Neuronal stem cell (in vitro differentiated cells): ENCODE data around the gene SYNE1.

ENCODE experiments used
- DNase-seq: peaks from one replicate; pipeline ENCODE4 v3.0.0-alpha.2; 2013; ENCODE audit warnings: low spot score
- H2AFZ ChIP-seq: one replicate; pipeline ENCODE4 v1.6.1; 2013; ENCODE audit warnings: mild to moderate bottlenecking, low read length, inconsistent platforms
- H2AK5ac ChIP-seq: 2 replicates; pipeline ENCODE4 v1.6.1; 2013; ENCODE audit warnings: low read depth, mild to moderate bottlenecking, inconsistent platforms, low read length, moderate library complexity, mixed read lengths
- H2BK120ac ChIP-seq: 2 replicates; pipeline ENCODE4 v1.6.1; 2013; ENCODE audit warnings: low read depth, mild to moderate bottlenecking, inconsistent platforms, low read length, moderate library complexity, mixed read lengths
- H2BK12ac ChIP-seq: one replicate; pipeline ENCODE4 v1.6.1; 2013; ENCODE audit warnings: low read length, inconsistent platforms
- H2BK15ac ChIP-seq: 2 replicates; pipeline ENCODE4 v1.6.1; 2013; ENCODE audit warnings: mild to moderate bottlenecking, low read length, inconsistent platforms, mixed read lengths
- H2BK5ac ChIP-seq: one replicate; pipeline ENCODE4 v1.6.1; 2013; ENCODE audit warnings: inconsistent platforms, mild to moderate bottlenecking, low read length, moderate library complexity
- H3K14ac ChIP-seq: one replicate; pipeline ENCODE4 v1.6.1; 2013; ENCODE audit warnings: low read length, inconsistent platforms
- H3K18ac ChIP-seq: 2 replicates; pipeline ENCODE4 v1.6.1; 2013; ENCODE audit warnings: low read length, inconsistent platforms
- H3K23ac ChIP-seq: 2 replicates; pipeline ENCODE4 v1.6.1; 2013; ENCODE audit warnings: low read depth, mild to moderate bottlenecking, mixed read lengths, low read length, inconsistent platforms; ENCODE audit not compliant: poor library complexity
- H3K27ac ChIP-seq: replicated peaks from 3 replicates; pipeline ENCODE4 v1.5.1; 2013; ENCODE audit warnings: low read length, inconsistent platforms
- H3K27me3 ChIP-seq, 3 experiments: 2 replicates each; pipeline ENCODE4 v1.6.1; 2013; ENCODE audit warnings: low read length in 3 of 3, mild to moderate bottlenecking in 2 of 3, inconsistent platforms in 1 of 3, low read depth in 1 of 3, mixed read lengths in 1 of 3, moderate library complexity in 1 of 3; ENCODE audit not compliant: control insufficient read depth in 3 of 3, insufficient read depth in 3 of 3
- H3K36me3 ChIP-seq, 2 donors: replicated peaks in 1 of 2; 2 replicates each; pipeline ENCODE4 v1.6.1; 2013; ENCODE audit warnings: low read length in 2 of 2; ENCODE audit not compliant: control insufficient read depth in 2 of 2, insufficient read depth in 2 of 2
- H3K4ac ChIP-seq: 2 replicates; pipeline ENCODE4 v1.6.1; 2013; ENCODE audit warnings: inconsistent platforms, mild to moderate bottlenecking, low read length, moderate library complexity
- H3K4me1 ChIP-seq, 2 donors: 1 replicate in 1 of 2; 2 replicates in 1 of 2; pipeline ENCODE4 v1.6.1; 2013; ENCODE audit warnings: low read length in 2 of 2, low read depth in 1 of 2; ENCODE audit not compliant: control insufficient read depth in 2 of 2, insufficient read depth in 1 of 2
- H3K4me2 ChIP-seq: one replicate; pipeline ENCODE4 v1.6.1; 2013; ENCODE audit warnings: mild to moderate bottlenecking, low read length, inconsistent platforms; ENCODE audit not compliant: insufficient read depth, poor library complexity, severe bottlenecking
- H3K4me3 ChIP-seq, 2 donors: 2 replicates each; pipeline ENCODE4 v1.5.1; 2013; ENCODE audit warnings: low read length in 2 of 2, mild to moderate bottlenecking in 2 of 2, inconsistent platforms in 1 of 2, moderate library complexity in 1 of 2
- H3K79me1 ChIP-seq: one replicate; pipeline ENCODE4 v1.6.1; 2013; ENCODE audit warnings: low read depth, mild to moderate bottlenecking, inconsistent platforms, low read length, moderate library complexity
- H3K9ac ChIP-seq: one replicate; pipeline ENCODE4 v1.6.1; 2013; ENCODE audit warnings: mild to moderate bottlenecking, low read depth, low read length, inconsistent platforms; ENCODE audit not compliant: poor library complexity
- H3K9me3 ChIP-seq, 2 donors: replicated peaks in 1 of 2; 2 replicates each; pipeline versions ENCODE3 to v1.6.1; 2013; ENCODE audit warnings: low read length in 2 of 2, mild to moderate bottlenecking in 2 of 2, inconsistent platforms in 1 of 2, low read depth in 1 of 2, mixed read lengths in 1 of 2, moderate library complexity in 1 of 2; ENCODE audit not compliant: control insufficient read depth in 2 of 2, insufficient read depth in 1 of 2
- H4K8ac ChIP-seq: one replicate; pipeline ENCODE4 v1.6.1; 2013; ENCODE audit warnings: low read depth, mild to moderate bottlenecking, inconsistent platforms, low read length, moderate library complexity
- H4K91ac ChIP-seq: one replicate; pipeline ENCODE4 v1.6.1; 2013; ENCODE audit warnings: low read length, low read depth, mild to moderate bottlenecking, inconsistent platforms; ENCODE audit not compliant: poor library complexity
- WGBS, 2 donors: extraction: QIAGEN DNeasy Blood & Tissue Kit; methylation state at CpG; one replicate each; pipeline ENCODE4 v1.1.7; 2013; ENCODE audit warnings: missing lambda C conversion rate in 2 of 2, mixed read lengths in 1 of 2; ENCODE audit not compliant: insufficient read length in 2 of 2, insufficient replicate concordance in 1 of 2; ENCODE audit errors: extremely low coverage in 2 of 2; 5-methylcytosine and 5-hydroxymethylcytosine counted together

The SYNE1 gene

GRCh38 chr6:152300517-152300916 is 336.6 kb downstream of the SYNE1 start:
- H3K9ac ChIP-seq: no peak overlapping the region
- no peak overlapping the region for H4K8ac ChIP-seq
- H4K91ac ChIP-seq: no peak overlapping the region
- no peak overlapping the region for H3K27ac ChIP-seq
- H3K23ac ChIP-seq: no peak overlapping the region
- no peaks in the 10 kb centered on the region for H3K36me3 ChIP-seq
- no peak overlapping the region for H3K4me2 ChIP-seq
- H3K4ac ChIP-seq: no peak overlapping the region
- peak overlapping the region in 1 of 2 donors; percentile 3 for H3K4me3 ChIP-seq
- H3K14ac ChIP-seq: no peak overlapping the region
- H2BK120ac ChIP-seq: no peak overlapping the region
- no peak for DNase-seq
- H2BK12ac ChIP-seq: no peak overlapping the region
- H3K18ac ChIP-seq: no peak overlapping the region
- peaks cover 2 to 5% of the 10 kb centered on the region in 2 donors for H3K4me1 ChIP-seq
- no peaks in the 10 kb centered on the region for H3K27me3 ChIP-seq
- H2BK5ac ChIP-seq: no peak overlapping the region
- H3K79me1 ChIP-seq: no peaks in the 10 kb centered on the region
- H2BK15ac ChIP-seq: no peak overlapping the region
- H2AFZ ChIP-seq: no peak overlapping the region
- H3K9me3 ChIP-seq: no peaks in the 10 kb centered on the region
- no peak overlapping the region for H2AK5ac ChIP-seq
- WGBS, 2 donors: no CpG with 5 or more reads among the region's 7 CpGs

- Histone ChIP-seq H2AFZ (no peak overlapping the region), H2BK12ac (no peak overlapping the region), H3K18ac (no peak overlapping the region), H3K36me3 (no peaks in the 10 kb centered on the region), H2BK15ac (no peak overlapping the region), H3K9ac (no peak overlapping the region), H3K4me1 (peaks cover 2 to 5% of the 10 kb centered on the region in 2 donors), H2AK5ac (no peak overlapping the region), H3K9me3 (no peaks in the 10 kb centered on the region), H3K27me3 (no peaks in the 10 kb centered on the region), H3K4ac (no peak overlapping the region), H2BK120ac (no peak overlapping the region), H4K91ac (no peak overlapping the region), H4K8ac (no peak overlapping the region), H3K4me3 (no peak overlapping the region), H3K27ac (no peak overlapping the region), H3K14ac (no peak overlapping the region), H3K79me1 (no peaks in the 10 kb centered on the region), H3K4me2 (no peak overlapping the region), H2BK5ac (no peak overlapping the region), H3K23ac (no peak overlapping the region)
- DNase-seq: no peak
- WGBS, 2 donors: no CpG with 5 or more reads among the region's 3 CpGs
These were observed 338.1 kb downstream of the SYNE1 start for GRCh38 chr6:152298848-152299735.

GRCh38 chr6:152298055-152298647 is 339.0 kb downstream of the SYNE1 start:
- no peak for DNase-seq
- Histone ChIP-seq H3K27ac (no peak overlapping the region), H2AK5ac (no peak overlapping the region), H3K18ac (no peak overlapping the region), H3K36me3 (peaks cover 0 to 4% of the 10 kb centered on the region in 2 donors), H2BK15ac (no peak overlapping the region), H3K79me1 (no peaks in the 10 kb centered on the region), H3K14ac (no peak overlapping the region), H2AFZ (no peak overlapping the region), H4K8ac (no peak overlapping the region), H3K4me2 (no peak overlapping the region), H3K4me1 (peaks cover 2 to 5% of the 10 kb centered on the region in 2 donors), H4K91ac (no peak overlapping the region), H3K4me3 (no peak overlapping the region), H3K23ac (no peak overlapping the region), H3K4ac (no peak overlapping the region), H2BK120ac (no peak overlapping the region), H2BK5ac (no peak overlapping the region), H3K27me3 (no peaks in the 10 kb centered on the region), H3K9me3 (no peaks in the 10 kb centered on the region), H2BK12ac (no peak overlapping the region), H3K9ac (no peak overlapping the region)
- no CpG with 5 or more reads among the region's 3 CpGs for WGBS, 2 donors

- no peak for DNase-seq
These were observed 340.4 kb downstream of the SYNE1 start for GRCh38 chr6:152296648-152297376.

More at GRCh38 chr6:152296648-152297376, 340.4 kb downstream of the SYNE1 start:
- Histone ChIP-seq H3K9ac (peak overlapping the region; percentile 3), H3K18ac (no peak overlapping the region), H3K4me1 (peaks cover 2 to 5% of the 10 kb centered on the region in 2 donors), H3K14ac (no peak overlapping the region), H2BK5ac (no peak overlapping the region), H3K4me2 (no peak overlapping the region), H3K4ac (no peak overlapping the region), H3K79me1 (no peaks in the 10 kb centered on the region), H4K8ac (no peak overlapping the region), H2BK12ac (no peak overlapping the region), H2AFZ (no peak overlapping the region), H3K9me3 (no peaks in the 10 kb centered on the region), H3K4me3 (no peak overlapping the region), H2BK120ac (no peak overlapping the region), H3K23ac (no peak overlapping the region), H2BK15ac (no peak overlapping the region), H3K36me3 (peaks cover 0 to 4% of the 10 kb centered on the region in 2 donors), H2AK5ac (no peak overlapping the region), H3K27ac (no peak overlapping the region), H4K91ac (no peak overlapping the region), H3K27me3 (no peaks in the 10 kb centered on the region)
- no CpG with 5 or more reads among the region's 3 CpGs for WGBS, 2 donors
